Osteoblast (primary cell): ENCODE measurements around the gene PTPRD. TPM values are rescaled to one million over a fixed set of nuclear protein-coding genes. Genes with fewer than 3 reads are reported as not detected.
"Not testable (repeated sequence)": the region's sequence is repeated elsewhere in the genome, so short reads cannot be mapped to it uniquely, and the experiment has no call there.

Experiments
- DNase-seq: peaks from one replicate; pipeline ENCODE4 v3.0.0; 2011; ENCODE audit warnings: low spot score, mixed read lengths; ENCODE audit not compliant: insufficient read length; ENCODE audit errors: missing footprints
- H2AFZ ChIP-seq: 2 replicates; pipeline ENCODE4 v1.6.0; 2011; ENCODE audit warnings: mild to moderate bottlenecking, low read length
- H3K27ac ChIP-seq: 2 replicates; pipeline ENCODE4 v1.5.1; 2011; ENCODE audit warnings: mild to moderate bottlenecking, low read depth, low read length, moderate library complexity
- H3K27me3 ChIP-seq: 2 replicates; pipeline ENCODE4 v1.6.0; 2012; ENCODE audit warnings: mild to moderate bottlenecking, control low read depth, inconsistent platforms, low read length, moderate library complexity; ENCODE audit not compliant: insufficient read depth
- H3K36me3 ChIP-seq: 2 replicates; pipeline ENCODE4 v1.5.1; 2011; ENCODE audit warnings: mild to moderate bottlenecking, low read length, control low read depth, moderate library complexity; ENCODE audit not compliant: insufficient read depth
- H3K4me1 ChIP-seq: 2 replicates; pipeline ENCODE4 v1.5.1; 2011; ENCODE audit warnings: mild to moderate bottlenecking, low read length, control low read depth, moderate library complexity; ENCODE audit not compliant: insufficient read depth
- H3K4me2 ChIP-seq: 2 replicates; pipeline ENCODE4 v1.6.0; 2011; ENCODE audit warnings: mild to moderate bottlenecking, low read length; ENCODE audit not compliant: insufficient read depth
- H3K4me3 ChIP-seq: fragments of 200-600 bp; sonication (generic); 3 replicates; pipeline ENCODE4 v1.5.1; 2012; ENCODE audit warnings: mild to moderate bottlenecking, low read length, inconsistent platforms; ENCODE audit not compliant: insufficient read depth
- H3K79me2 ChIP-seq: 2 replicates; pipeline ENCODE4 v1.6.0; 2012; ENCODE audit warnings: mild to moderate bottlenecking, low read length, control low read depth, inconsistent platforms; ENCODE audit not compliant: insufficient read depth
- H3K9me3 ChIP-seq: 2 replicates; pipeline ENCODE4 v1.5.1; 2011; ENCODE audit warnings: low read depth, low read length, control low read depth
- H4K20me1 ChIP-seq: 2 replicates; pipeline ENCODE4 v1.6.0; 2012; ENCODE audit warnings: mild to moderate bottlenecking, low read length, control low read depth; ENCODE audit not compliant: insufficient read depth
- total RNA-seq: library from RNA; depleted of rRNA; stranded (reverse); fragments of >200 nt; gene quantifications from 2 replicates; pipeline ENCODE4 v1.2.3, GENCODE V29; 2012
- TF ChIP-seq, protein P1 (sequence below): IDR thresholded peaks from 2 replicates; pipeline ENCODE4 v1.5.1; 2011; ENCODE audit warnings: mild to moderate bottlenecking, low read depth, low read length, moderate library complexity; ENCODE audit errors: extremely low read depth

Gene PTPRD
- total RNA-seq, 1 donor = 23.9 TPM

DNA sequence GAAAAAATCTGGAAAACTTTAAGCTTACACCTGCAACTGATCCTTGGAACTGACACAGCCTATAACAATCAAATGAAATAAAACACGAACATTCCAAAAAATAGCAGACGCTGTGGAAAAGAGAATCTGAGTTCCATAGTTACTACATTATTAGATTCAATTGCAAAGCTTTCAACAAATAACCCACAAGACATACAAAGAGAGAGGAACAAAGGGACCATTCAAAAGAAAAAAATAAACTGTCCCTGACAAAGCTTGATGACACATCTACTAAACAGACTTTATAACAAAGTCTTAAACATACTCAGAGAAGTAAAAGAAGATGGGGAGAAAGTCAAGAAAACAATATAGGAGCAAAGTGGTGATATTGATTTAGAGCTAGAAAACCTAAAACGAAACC lies 1123.6 kb downstream of the PTPRD start:
- no peak overlapping the region for H3K4me3 ChIP-seq
- H3K9me3 ChIP-seq = no peaks in the 10 kb centered on the region
- H3K4me2 ChIP-seq = no peak overlapping the region
- no peak overlapping the region for H3K27ac ChIP-seq
- no peaks in the 10 kb centered on the region for H3K79me2 ChIP-seq
- H3K4me1 ChIP-seq = no peaks in the 10 kb centered on the region
- H2AFZ ChIP-seq = no peak overlapping the region
- no peaks in the 10 kb centered on the region for H3K36me3 ChIP-seq
- DNase-seq = no peak
- no peaks in the 10 kb centered on the region for H3K27me3 ChIP-seq
- TF ChIP-seq, protein P1, sequence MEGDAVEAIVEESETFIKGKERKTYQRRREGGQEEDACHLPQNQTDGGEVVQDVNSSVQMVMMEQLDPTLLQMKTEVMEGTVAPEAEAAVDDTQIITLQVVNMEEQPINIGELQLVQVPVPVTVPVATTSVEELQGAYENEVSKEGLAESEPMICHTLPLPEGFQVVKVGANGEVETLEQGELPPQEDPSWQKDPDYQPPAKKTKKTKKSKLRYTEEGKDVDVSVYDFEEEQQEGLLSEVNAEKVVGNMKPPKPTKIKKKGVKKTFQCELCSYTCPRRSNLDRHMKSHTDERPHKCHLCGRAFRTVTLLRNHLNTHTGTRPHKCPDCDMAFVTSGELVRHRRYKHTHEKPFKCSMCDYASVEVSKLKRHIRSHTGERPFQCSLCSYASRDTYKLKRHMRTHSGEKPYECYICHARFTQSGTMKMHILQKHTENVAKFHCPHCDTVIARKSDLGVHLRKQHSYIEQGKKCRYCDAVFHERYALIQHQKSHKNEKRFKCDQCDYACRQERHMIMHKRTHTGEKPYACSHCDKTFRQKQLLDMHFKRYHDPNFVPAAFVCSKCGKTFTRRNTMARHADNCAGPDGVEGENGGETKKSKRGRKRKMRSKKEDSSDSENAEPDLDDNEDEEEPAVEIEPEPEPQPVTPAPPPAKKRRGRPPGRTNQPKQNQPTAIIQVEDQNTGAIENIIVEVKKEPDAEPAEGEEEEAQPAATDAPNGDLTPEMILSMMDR = no peak
- no peaks in the 10 kb centered on the region for H4K20me1 ChIP-seq

DNA sequence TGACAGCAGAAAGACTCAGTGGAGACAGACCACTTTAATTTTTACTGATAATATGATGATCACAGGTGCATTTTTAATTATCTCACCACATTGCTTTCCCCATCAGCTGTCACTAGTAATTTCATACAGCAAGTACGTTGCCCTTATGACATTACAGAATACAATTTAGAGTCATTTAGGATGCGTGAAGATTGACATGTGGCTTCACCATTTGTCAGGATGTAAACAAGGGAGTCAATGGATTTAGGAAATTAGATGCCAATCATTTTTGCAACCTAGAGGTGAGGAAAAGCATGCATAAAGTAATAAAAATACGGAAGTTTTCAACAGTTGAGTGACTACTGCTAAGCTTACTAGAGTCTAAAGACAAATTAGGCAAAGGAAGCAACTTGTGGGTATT lies 1129.6 kb downstream of the PTPRD start:
- no peak overlapping the region for H3K27ac ChIP-seq
- no peaks in the 10 kb centered on the region for H4K20me1 ChIP-seq
- H3K4me2 ChIP-seq = no peak overlapping the region
- TF ChIP-seq, protein P1 = no peak
- H3K36me3 ChIP-seq = no peaks in the 10 kb centered on the region
- no peak overlapping the region for H2AFZ ChIP-seq
- no peak overlapping the region for H3K4me3 ChIP-seq
- peaks cover 3% of the 10 kb centered on the region for H3K9me3 ChIP-seq
- H3K79me2 ChIP-seq = no peaks in the 10 kb centered on the region
- no peaks in the 10 kb centered on the region for H3K4me1 ChIP-seq
- no peak for DNase-seq
- no peaks in the 10 kb centered on the region for H3K27me3 ChIP-seq

DNA sequence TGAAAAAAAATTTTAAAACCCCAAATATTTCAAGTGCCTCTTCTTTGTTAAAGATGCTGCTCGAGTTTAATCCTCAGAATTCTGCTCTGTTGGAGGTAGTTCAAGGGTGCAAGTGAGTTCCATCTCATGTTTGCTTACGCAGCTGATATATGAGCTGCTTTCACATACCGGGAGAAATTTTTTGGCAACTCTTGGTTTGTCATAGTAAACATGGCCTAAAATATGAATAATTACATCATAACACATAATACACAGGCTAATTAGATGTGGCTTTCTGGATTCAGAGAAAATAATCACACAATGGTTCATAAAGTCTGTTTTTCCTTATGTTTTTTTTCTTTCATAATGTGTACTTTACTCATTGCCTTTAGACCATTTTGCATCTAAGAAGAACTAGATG lies 1134.1 kb downstream of the PTPRD start:
- H3K27me3 ChIP-seq = no peaks in the 10 kb centered on the region
- DNase-seq = no peak
- H3K79me2 ChIP-seq = no peaks in the 10 kb centered on the region
- TF ChIP-seq, protein P1 = no peak
- H3K4me1 ChIP-seq = no peaks in the 10 kb centered on the region
- H2AFZ ChIP-seq = no peak overlapping the region
- no peak overlapping the region for H3K4me3 ChIP-seq
- no peaks in the 10 kb centered on the region for H4K20me1 ChIP-seq
- H3K9me3 ChIP-seq = peaks cover 3% of the 10 kb centered on the region
- H3K36me3 ChIP-seq = no peaks in the 10 kb centered on the region
- no peak overlapping the region for H3K4me2 ChIP-seq
- H3K27ac ChIP-seq = no peak overlapping the region

DNA sequence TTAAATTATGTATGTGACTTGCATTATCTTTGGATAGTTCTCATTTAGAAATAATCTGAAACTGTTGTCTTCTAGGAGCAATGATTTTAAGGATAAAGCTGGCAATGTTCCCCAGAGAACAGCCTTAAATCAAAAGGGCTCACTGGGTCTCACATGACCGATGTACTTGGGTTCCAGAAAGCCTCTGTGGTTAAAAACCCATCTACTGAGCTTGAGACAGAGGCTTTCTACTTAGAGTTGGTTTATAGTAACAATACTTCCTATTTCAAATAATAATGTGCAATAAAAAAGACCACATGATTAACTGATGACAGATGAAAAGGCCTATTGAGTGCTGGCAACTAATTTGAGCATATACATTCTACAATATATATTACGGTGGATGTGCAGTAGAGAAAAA lies 1143.5 kb downstream of the PTPRD start:
- H3K36me3 ChIP-seq = no peaks in the 10 kb centered on the region
- TF ChIP-seq, protein P1 = no peak
- no peaks in the 10 kb centered on the region for H3K79me2 ChIP-seq
- no peaks in the 10 kb centered on the region for H3K4me1 ChIP-seq
- H3K4me3 ChIP-seq = no peak overlapping the region
- no peak for DNase-seq
- no peak overlapping the region for H3K4me2 ChIP-seq
- peaks cover 2% of the 10 kb centered on the region for H3K9me3 ChIP-seq
- H4K20me1 ChIP-seq = no peaks in the 10 kb centered on the region
- no peaks in the 10 kb centered on the region for H3K27me3 ChIP-seq
- no peak overlapping the region for H2AFZ ChIP-seq
- H3K27ac ChIP-seq = no peak overlapping the region

DNA sequence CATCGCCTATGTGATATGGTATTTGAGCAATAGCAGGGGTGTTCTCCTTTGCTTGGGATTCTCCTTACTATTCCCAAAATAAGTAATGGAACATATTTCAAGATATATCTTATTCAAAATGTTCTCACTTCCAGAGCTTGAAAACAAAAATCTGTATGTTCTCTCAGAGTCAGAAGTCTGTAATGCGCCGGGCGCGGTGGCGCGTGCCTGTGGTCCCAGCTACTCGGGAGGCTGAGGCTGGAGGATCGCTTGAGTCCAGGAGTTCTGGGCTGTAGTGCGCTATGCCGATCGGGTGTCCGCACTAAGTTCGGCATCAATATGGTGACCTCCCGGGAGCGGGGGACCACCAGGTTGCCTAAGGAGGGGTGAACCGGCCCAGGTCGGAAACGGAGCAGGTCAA lies 1170.9 kb downstream of the PTPRD start:
- H3K4me3 ChIP-seq, H3K27ac ChIP-seq: not testable (repeated sequence)

More for the DNA sequence above, 1170.9 kb downstream of the PTPRD start:
- not testable (repeated sequence) for H3K4me1 ChIP-seq, H3K9me3 ChIP-seq, H4K20me1 ChIP-seq, H2AFZ ChIP-seq, DNase-seq, H3K36me3 ChIP-seq, H3K79me2 ChIP-seq, H3K27me3 ChIP-seq, H3K4me2 ChIP-seq
